ENCODE data around the gene CD177. TPM values are rescaled to one million over a fixed set of nuclear protein-coding genes. Genes with fewer than 3 reads are reported as not detected.
A peak's percentile ranks its signal among the peaks of the same experiment; 100 is the strongest.

Gene CD177
- total RNA-seq, 1 experiment from 2014 or later: not detected

GRCh38 chr19:43332058-43332922 lies 21.2 kb upstream of the CD177 start:
- ChIA-PET CTCF (interaction anchor here (1.0 to 1.5 kb wide), 2 partner anchors 12 to 25 kb away, joined by 3 to 8 read pairs; no protein-coding TSS in a partner anchor), POLR2A (no interaction called here), RAD21 (ENCODE audit: low non-redundant PET in 1 of 2, low total read pairs in 2 of 2, uncharacterized antibody in 2 of 2, unreplicated experiment in 2 of 2) (no interaction called here)
- no peaks in the 10 kb centered on the region for H3K36me3 ChIP-seq (ENCODE audit: control insufficient read depth in 1 of 2, insufficient read depth in 2 of 2, low read length in 2 of 2)
- no peaks in the 10 kb centered on the region for H3K27me3 ChIP-seq (ENCODE audit: insufficient read depth, low read length)
- no peak for TF ChIP-seq CTCF (IDR thresholded peaks at IDR 0.05 in 2 of 3, conservative IDR thresholded peaks at IDR 0.05 in 1 of 3; ENCODE audit: borderline replicate concordance in 1 of 3, insufficient read depth in 1 of 3, low read depth in 2 of 3, low read length in 2 of 3)
- TF ChIP-seq CBX3 (IDR thresholded peaks at IDR 0.05; ENCODE audit: low read depth): no peak
- TF ChIP-seq POLR2AphosphoS5 (IDR thresholded peaks at IDR 0.05; ENCODE audit: low read depth, low read length): no peak
- TF ChIP-seq FOSL1 (IDR thresholded peaks at IDR 0.05; ENCODE audit: low read depth): no peak
- no peak for TF ChIP-seq SIN3A (IDR thresholded peaks at IDR 0.05; ENCODE audit: low read depth)
- no peak for TF ChIP-seq YY1 (IDR thresholded peaks at IDR 0.05; ENCODE audit: extremely low read depth, insufficient replicate concordance, low read depth, low read length)
- no peak for TF ChIP-seq TCF7L2 (IDR thresholded peaks at IDR 0.05; ENCODE audit: borderline replicate concordance, extremely low read depth, insufficient read depth, insufficient read length)
- TF ChIP-seq REST (IDR thresholded peaks at IDR 0.05; ENCODE audit: low read depth): no peak
- no peak for TF ChIP-seq SRF (IDR thresholded peaks at IDR 0.05; ENCODE audit: low read depth)
- no peak for TF ChIP-seq RAD21 (IDR thresholded peaks at IDR 0.05; ENCODE audit: low read depth)
- TF ChIP-seq ELF1 (IDR thresholded peaks at IDR 0.05; ENCODE audit: borderline replicate concordance, low read depth): no peak
- TF ChIP-seq POLR2A (IDR thresholded peaks at IDR 0.05; ENCODE audit: borderline replicate concordance, extremely low read depth, insufficient read depth, insufficient read length): no peak
- no peak for TF ChIP-seq ZBTB33 (IDR thresholded peaks at IDR 0.05; ENCODE audit: extremely low read depth, insufficient replicate concordance, low read length)
- TF ChIP-seq EZH2phosphoT487 (IDR thresholded peaks at IDR 0.05; ENCODE audit: borderline replicate concordance): no peak
- TF ChIP-seq CEBPB (IDR thresholded peaks at IDR 0.05; ENCODE audit: low read depth): no peak
- TF ChIP-seq EGR1 (IDR thresholded peaks at IDR 0.05; ENCODE audit: low read depth): no peak
- no peak for TF ChIP-seq ATF3 (IDR thresholded peaks at IDR 0.05)
- intact Hi-C loops (cut with micrococcal nuclease): no loop called here
- no peak overlapping the region for H2AFZ ChIP-seq (ENCODE audit: low read depth, low read length, poor library complexity, severe bottlenecking)
- no peak overlapping the region for H3K4me3 ChIP-seq (replicated peaks in 1 of 2; ENCODE audit: low read depth in 1 of 2, low read length in 2 of 2)
- H3K9ac ChIP-seq (ENCODE audit: low read length): no peak overlapping the region
- peaks cover 0 to 12% of the 10 kb centered on the region in 2 experiments; a peak in 1 of 4 replicates for H3K4me1 ChIP-seq (ENCODE audit: control insufficient read depth in 1 of 2, insufficient read depth in 2 of 2, low read length in 2 of 2)
- no peaks in the 10 kb centered on the region for H3K9me2 ChIP-seq (ENCODE audit: insufficient read depth)
- ATAC-seq (no peak; the same call in 1 of the 2 replicates), DNase-seq (ENCODE audit: low read depth, low spot score) (no peak)
- no peaks in the 10 kb centered on the region for H3K9me3 ChIP-seq (ENCODE audit: control insufficient read depth in 1 of 2, insufficient read depth in 1 of 2, low read depth in 1 of 2, low read length in 2 of 2)
- no TSS peak for BruUV-seq (replicated peaks)
- no peaks in the 10 kb centered on the region for H3K79me2 ChIP-seq (ENCODE audit: insufficient read depth, low read length)
- no peaks in the 10 kb centered on the region for H4K20me1 ChIP-seq (ENCODE audit: insufficient read depth)
- no peak overlapping the region for H3K4me2 ChIP-seq (ENCODE audit: low read length)
- peak overlapping the region; percentile 17; the same call in 1 of the 2 replicates for H3K27ac ChIP-seq (ENCODE audit: low read depth, low read length)
